Psoas muscle (tissue), 8 donors: Measurements from ENCODE around the gene COA7. TPM values are rescaled to one million over a fixed set of nuclear protein-coding genes. Genes with fewer than 3 reads are reported as not detected.
A peak's percentile ranks its signal among the peaks of the same experiment; 100 is the strongest.

Source experiments
- ATAC-seq, 4 donors: fragments of 200-7000 bp; cut with Tn5 transposase; one replicate each; pipeline ENCODE4 v1.9.1; 2020; ENCODE audit warnings: moderate library complexity in 3 of 4, mild to moderate bottlenecking in 2 of 4
- DNase-seq, 2 donors: peaks; one replicate each; pipeline ENCODE4 v3.0.0-alpha.2; 2020
- H3K27ac ChIP-seq: fragments of 200-600 bp; one replicate; pipeline ENCODE4 v1.8.0; 2022
- H3K27me3 ChIP-seq, 3 donors: fragments of 200-600 bp in 1 of 3; one replicate each; pipeline versions ENCODE4 v1.6.1 to v1.8.0; 2013 to 2022; ENCODE audit warnings: low read length in 2 of 3, mild to moderate bottlenecking in 2 of 3, moderate library complexity in 1 of 3; ENCODE audit not compliant: insufficient read depth in 3 of 3
- H3K36me3 ChIP-seq, 2 donors: fragments of 200-600 bp in 1 of 2; one replicate each; pipeline versions ENCODE4 v1.6.1 to v1.8.0; 2013 to 2022; ENCODE audit warnings: low read depth in 1 of 2, mild to moderate bottlenecking in 1 of 2, moderate library complexity in 1 of 2; ENCODE audit not compliant: insufficient read depth in 1 of 2
- H3K4me1 ChIP-seq: fragments of 200-600 bp; one replicate; pipeline ENCODE4 v1.8.0; 2022
- H3K4me3 ChIP-seq: fragments of 200-600 bp; one replicate; pipeline ENCODE4 v1.8.0; 2022; ENCODE audit warnings: mild to moderate bottlenecking
- H3K9me3 ChIP-seq: fragments of 200-600 bp; one replicate; pipeline ENCODE4 v1.8.0; 2022
- WGBS, 3 donors: extraction: QIAGEN DNeasy Blood & Tissue Kit; methylation state at CpG; one replicate each; pipeline versions ENCODE4 v1.1.6 to v1.1.7; 2013; 5-methylcytosine and 5-hydroxymethylcytosine counted together
- intact Hi-C, 2 donors: fragments of 100-400 bp; cut with DNase I; formaldehyde crosslinking; loops; one replicate each; pipeline versions ENCODE4 v1.11.0 to v1.14.2; 2022
- polyA plus RNA-seq, 3 donors: library from polyadenylated mRNA; stranded (reverse); fragments of 200-250 nt; gene quantifications; one replicate each; pipeline ENCODE4 v1.2.3, GENCODE V29; 2013
- total RNA-seq, 4 donors: library from RNA; stranded (reverse); fragmentation: NEBNext Ultra II Directional in 2 of 4; extraction: Animal tissue kit (Norgen Biotek cat#: 25700) in 2 of 4; gene quantifications; one replicate each; pipeline versions ENCODE4 v1.2.1 to v1.2.4, GENCODE V29; 2021 to 2023
- TF ChIP-seq, protein P1 (sequence below): fragments of 200-600 bp; IDR thresholded peaks from one replicate; pipeline ENCODE4 v1.8.0; 2022; ENCODE audit warnings: antibody characterized with exemption
- donor health status: healthy with polysubstance abuse.
- donor health status: DM: no; HTN: no; CAD: no; lungs with moderate emphysema.
- donor health status: Bipolar disorder and iron deficiency.
- donor health status: healthy.
- donor health status: DM: yes; HTN: yes; CAD: no.
- donor health status: DM: no; HTN: no; CAD: no.
- donor health status: DM: no; HTN: no; CAD: no.
- donor health status: DM: yes; HTN: yes; CAD: no.

Gene COA7
- total and polyA plus RNA-seq, 7 donors = 25.2 to 48.8 (median 30.5) TPM

DNA sequence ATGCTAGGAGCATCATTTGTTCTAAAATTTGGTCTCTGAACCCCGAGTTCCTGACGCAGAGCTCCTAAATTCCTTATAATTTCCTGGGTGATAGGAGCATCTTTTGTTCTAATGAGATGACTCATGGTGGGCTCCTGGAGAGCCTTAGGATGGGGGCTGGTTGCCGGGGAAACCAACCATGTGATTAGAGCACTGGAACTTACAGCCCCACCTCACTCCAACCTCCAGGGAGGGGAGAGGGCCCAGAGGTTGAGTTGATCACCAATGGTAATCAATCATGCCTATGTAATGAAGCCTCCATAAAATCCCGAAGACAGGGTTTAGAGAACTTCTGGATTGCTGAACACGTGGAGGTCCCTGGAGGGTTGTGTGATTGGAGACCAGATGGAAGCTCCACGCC, 57.5 kb downstream of the COA7 start:
- intact Hi-C loops = no loop called here
- Histone ChIP-seq H3K27me3 (no peaks in the 10 kb centered on the region), H3K4me3 (no peak overlapping the region), H3K27ac (no peak overlapping the region), H3K36me3 (no peaks in the 10 kb centered on the region), H3K4me1 (peaks cover 8% of the 10 kb centered on the region), H3K9me3 (no peaks in the 10 kb centered on the region)
- TF ChIP-seq, protein P1, sequence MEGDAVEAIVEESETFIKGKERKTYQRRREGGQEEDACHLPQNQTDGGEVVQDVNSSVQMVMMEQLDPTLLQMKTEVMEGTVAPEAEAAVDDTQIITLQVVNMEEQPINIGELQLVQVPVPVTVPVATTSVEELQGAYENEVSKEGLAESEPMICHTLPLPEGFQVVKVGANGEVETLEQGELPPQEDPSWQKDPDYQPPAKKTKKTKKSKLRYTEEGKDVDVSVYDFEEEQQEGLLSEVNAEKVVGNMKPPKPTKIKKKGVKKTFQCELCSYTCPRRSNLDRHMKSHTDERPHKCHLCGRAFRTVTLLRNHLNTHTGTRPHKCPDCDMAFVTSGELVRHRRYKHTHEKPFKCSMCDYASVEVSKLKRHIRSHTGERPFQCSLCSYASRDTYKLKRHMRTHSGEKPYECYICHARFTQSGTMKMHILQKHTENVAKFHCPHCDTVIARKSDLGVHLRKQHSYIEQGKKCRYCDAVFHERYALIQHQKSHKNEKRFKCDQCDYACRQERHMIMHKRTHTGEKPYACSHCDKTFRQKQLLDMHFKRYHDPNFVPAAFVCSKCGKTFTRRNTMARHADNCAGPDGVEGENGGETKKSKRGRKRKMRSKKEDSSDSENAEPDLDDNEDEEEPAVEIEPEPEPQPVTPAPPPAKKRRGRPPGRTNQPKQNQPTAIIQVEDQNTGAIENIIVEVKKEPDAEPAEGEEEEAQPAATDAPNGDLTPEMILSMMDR = no peak
- 84 to 86% (median 84%) methylated on average over 6 of the region's 6 CpGs for WGBS, 3 donors
- ATAC-seq (no peak), DNase-seq (no peak)

DNA sequence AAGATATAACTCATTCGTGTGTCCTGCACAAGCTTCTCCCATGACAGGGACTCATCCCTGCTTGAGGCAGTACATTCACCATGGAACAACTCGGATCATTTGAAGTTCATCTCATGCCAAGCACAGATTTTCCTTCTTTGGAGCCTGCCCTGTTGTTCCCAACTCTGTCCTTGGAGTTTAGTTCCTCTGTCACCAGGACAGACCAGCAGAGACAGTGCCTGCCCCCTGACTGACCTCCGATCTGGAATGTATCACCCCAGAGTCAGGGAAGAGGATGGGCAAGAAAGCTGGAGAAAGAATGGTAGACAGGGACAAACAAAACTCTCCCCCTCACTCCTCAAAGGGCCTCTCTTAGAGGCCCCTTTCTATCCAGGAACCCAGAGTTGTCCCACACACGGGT, 60.2 kb downstream of the COA7 start:
- H3K27me3 ChIP-seq = no peaks in the 10 kb centered on the region

DNA sequence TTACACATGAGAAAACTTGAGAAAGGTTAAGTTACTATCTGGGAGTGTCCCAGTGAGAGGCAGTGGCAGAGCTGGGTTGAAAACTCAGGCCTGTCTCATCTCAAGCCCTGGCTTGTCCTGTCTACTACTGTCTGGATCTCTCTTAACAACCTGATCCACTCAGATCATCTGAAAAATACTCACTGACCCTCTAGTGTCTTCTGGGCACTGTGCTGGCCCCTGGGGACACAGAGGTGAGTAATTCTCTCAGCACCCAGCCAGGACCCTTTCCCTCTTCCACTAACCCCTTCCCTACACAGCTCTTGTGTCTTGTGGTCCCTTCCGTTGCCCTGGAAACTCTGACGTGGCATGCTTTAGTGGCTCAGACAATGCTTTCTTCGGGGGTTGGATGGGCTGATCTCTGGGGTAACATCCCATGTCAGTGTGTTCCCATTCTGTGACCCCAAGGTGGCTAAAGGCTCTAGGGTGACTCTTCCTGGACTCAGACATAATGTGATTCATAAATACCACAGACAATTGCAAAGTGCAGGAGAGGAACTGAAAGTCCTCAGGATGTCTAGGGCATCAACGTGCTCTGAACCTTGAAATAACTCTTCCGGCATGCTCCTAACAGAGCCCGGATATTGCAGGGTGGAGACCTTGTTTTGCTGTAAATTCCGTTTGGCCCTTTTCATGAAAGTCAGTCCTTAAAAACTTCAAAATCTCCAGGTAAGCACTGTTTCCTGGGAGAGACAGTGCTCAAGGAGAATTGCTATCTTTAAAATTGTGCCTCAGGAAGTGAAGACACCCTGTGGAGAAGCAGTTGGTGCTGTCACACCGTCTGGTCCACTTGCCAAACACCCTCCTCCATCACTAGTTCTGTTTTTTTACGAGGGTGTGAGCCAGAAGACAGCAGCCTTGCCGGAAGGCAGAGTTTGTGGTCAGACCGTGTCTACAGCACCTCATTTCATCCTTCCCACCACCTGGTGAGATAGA, 61.1 kb downstream of the COA7 start:
- TF ChIP-seq, protein P1 = no peak
- peak in 2 of 4 donors; percentile 12 to 65 for ATAC-seq
- WGBS, 3 donors = 53 to 63% (median 59%) methylated on average over 11 of the region's 11 CpGs
- no peak overlapping the region for H3K4me3 ChIP-seq
- intact Hi-C loops = no loop called here
- H3K36me3 ChIP-seq = no peaks in the 10 kb centered on the region
- DNase-seq = no peak
- no peaks in the 10 kb centered on the region for H3K27me3 ChIP-seq
- H3K9me3 ChIP-seq = no peaks in the 10 kb centered on the region
- H3K4me1 ChIP-seq = peaks cover 8% of the 10 kb centered on the region
- peak overlapping the region; percentile 50 for H3K27ac ChIP-seq

More for the DNA sequence above, 60.2 kb downstream of the COA7 start:
- intact Hi-C loops = no loop called here
- WGBS, 3 donors = 70 to 77% (median 75%) methylated on average over 4 of the region's 4 CpGs
- TF ChIP-seq, protein P1 = no peak
- no peaks in the 10 kb centered on the region for H3K36me3 ChIP-seq
- DNase-seq (no peak), ATAC-seq (no peak)
- H3K4me1 ChIP-seq = peaks cover 8% of the 10 kb centered on the region
- H3K27ac ChIP-seq = no peak overlapping the region
- H3K9me3 ChIP-seq = no peaks in the 10 kb centered on the region
- H3K4me3 ChIP-seq = no peak overlapping the region

DNA sequence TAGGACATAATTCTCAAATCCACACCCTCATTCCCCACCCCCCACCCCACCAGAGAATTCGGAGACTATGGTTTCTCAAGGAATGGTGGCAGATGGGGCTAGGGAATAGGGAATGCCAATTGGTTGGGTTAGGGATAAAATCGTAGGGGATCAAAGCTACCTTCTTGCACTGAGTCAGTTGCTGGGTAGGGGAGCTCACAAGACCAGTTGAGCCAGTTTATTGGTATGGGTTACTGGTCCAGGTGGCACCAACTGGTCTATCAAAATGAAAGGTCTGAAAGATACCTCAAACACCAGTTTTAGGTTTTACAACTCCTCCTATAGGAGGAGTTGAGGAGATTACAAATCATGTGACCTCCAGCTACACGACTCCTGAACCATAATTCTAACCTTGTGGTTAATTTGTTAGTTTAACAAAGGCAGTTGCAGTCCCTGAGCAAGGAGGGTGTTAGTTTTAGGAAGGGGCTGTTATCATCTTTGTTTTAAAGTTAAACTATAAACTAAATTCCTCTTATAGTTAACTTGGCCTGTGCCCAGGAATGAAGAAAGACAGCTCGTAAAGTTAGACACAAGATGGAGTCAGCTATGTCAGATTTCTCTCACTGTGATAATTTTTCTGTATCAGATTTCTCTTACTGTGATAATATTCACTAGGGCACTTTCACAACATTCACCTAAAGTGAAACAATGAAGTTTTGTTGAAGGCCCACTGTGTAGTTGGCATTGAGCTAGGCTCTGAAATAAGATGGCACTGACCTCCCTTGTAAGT, 62.6 kb downstream of the COA7 start:
- ATAC-seq (no peak), DNase-seq (no peak)
- peaks cover 8% of the 10 kb centered on the region for H3K4me1 ChIP-seq
- H3K9me3 ChIP-seq = no peaks in the 10 kb centered on the region
- TF ChIP-seq, protein P1 = no peak
- intact Hi-C loops = no loop called here
- no peak overlapping the region for H3K27ac ChIP-seq
- no peaks in the 10 kb centered on the region for H3K36me3 ChIP-seq
- no peaks in the 10 kb centered on the region for H3K27me3 ChIP-seq
- H3K4me3 ChIP-seq = no peak overlapping the region
- WGBS, 3 donors = 77 to 90% (median 84%) methylated on average over 4 of the region's 4 CpGs

Other genes with a start within 250 kb of the COA7 start
- 10 to 100 TPM; 44.3 to 70.5 (median 54.6) TPM for gene TUT4, start 145.3 kb downstream of the COA7 start, total RNA-seq
- gene TUT4, start 145.3 kb downstream of the COA7 start, polyA plus RNA-seq = 10 to 100 TPM; 13.3 to 50.8 (median 38.2) TPM
- 10 to 100 TPM in 2 of 4 donors, 1 to 10 TPM in 2; 5.6 to 12.2 (median 10.2) TPM for gene GPX7, start 96.0 kb downstream of the COA7 start, total RNA-seq
- 1 to 10 TPM; 3.6 to 7.9 (median 7.7) TPM for gene GPX7, start 96.0 kb downstream of the COA7 start, polyA plus RNA-seq
- gene SHISAL2A, start 65.2 kb downstream of the COA7 start, total RNA-seq = 1 to 10 TPM in 1 of 4 donors, under 1 TPM in 3; 0.19 to 1.6 (median 0.45) TPM
- gene SHISAL2A, start 65.2 kb downstream of the COA7 start, polyA plus RNA-seq = under 1 TPM; 0.13 to 0.44 (median 0.25) TPM
- gene ZYG11B, start 28.1 kb upstream of the COA7 start, total RNA-seq = 100 to 1,000 TPM in 2 of 4 donors, 10 to 100 TPM in 2; 72.0 to 152 (median 97.1) TPM
- 10 to 100 TPM; 11.4 to 91.0 (median 24.4) TPM for gene ZYG11B, start 28.1 kb upstream of the COA7 start, polyA plus RNA-seq
- under 1 TPM in 1 of 4 donors, not detected in 3; 0.13 TPM for gene ZYG11A, start 144.4 kb upstream of the COA7 start, total RNA-seq
- not detected for gene ZYG11A, start 144.4 kb upstream of the COA7 start, polyA plus RNA-seq
- 10 to 100 TPM; 44.5 to 87.7 (median 53.5) TPM for gene ECHDC2, start 223.4 kb upstream of the COA7 start, total RNA-seq
- 10 to 100 TPM; 25.4 to 43.1 (median 42.6) TPM for gene ECHDC2, start 223.4 kb upstream of the COA7 start, polyA plus RNA-seq
- 10 to 100 TPM; 75.9 to 96.9 (median 90.4) TPM for gene SCP2, start 228.9 kb upstream of the COA7 start, total RNA-seq
- 10 to 100 TPM; 49.3 to 88.3 (median 58.3) TPM for gene SCP2, start 228.9 kb upstream of the COA7 start, polyA plus RNA-seq